NCI-H2081 treated with DMSO at 0.1 percent for 48 hours (cell line): ENCODE data around the gene MCTP2.

ENCODE experiments used
- DNase-seq: peaks from one replicate; lab custom pipeline; 2025; lab: John Stamatoyannopoulos, UW

MCTP2 gene

GRCh38 chr15:94298364-94298763 is 67.0 kb downstream of the MCTP2 start:
- no peak for DNase-seq

GRCh38 chr15:94300612-94301011 is 69.3 kb downstream of the MCTP2 start:
- no peak for DNase-seq

- no peak for DNase-seq
Measured at GRCh38 chr15:94305133-94305532, 73.8 kb downstream of the MCTP2 start.

DNA sequence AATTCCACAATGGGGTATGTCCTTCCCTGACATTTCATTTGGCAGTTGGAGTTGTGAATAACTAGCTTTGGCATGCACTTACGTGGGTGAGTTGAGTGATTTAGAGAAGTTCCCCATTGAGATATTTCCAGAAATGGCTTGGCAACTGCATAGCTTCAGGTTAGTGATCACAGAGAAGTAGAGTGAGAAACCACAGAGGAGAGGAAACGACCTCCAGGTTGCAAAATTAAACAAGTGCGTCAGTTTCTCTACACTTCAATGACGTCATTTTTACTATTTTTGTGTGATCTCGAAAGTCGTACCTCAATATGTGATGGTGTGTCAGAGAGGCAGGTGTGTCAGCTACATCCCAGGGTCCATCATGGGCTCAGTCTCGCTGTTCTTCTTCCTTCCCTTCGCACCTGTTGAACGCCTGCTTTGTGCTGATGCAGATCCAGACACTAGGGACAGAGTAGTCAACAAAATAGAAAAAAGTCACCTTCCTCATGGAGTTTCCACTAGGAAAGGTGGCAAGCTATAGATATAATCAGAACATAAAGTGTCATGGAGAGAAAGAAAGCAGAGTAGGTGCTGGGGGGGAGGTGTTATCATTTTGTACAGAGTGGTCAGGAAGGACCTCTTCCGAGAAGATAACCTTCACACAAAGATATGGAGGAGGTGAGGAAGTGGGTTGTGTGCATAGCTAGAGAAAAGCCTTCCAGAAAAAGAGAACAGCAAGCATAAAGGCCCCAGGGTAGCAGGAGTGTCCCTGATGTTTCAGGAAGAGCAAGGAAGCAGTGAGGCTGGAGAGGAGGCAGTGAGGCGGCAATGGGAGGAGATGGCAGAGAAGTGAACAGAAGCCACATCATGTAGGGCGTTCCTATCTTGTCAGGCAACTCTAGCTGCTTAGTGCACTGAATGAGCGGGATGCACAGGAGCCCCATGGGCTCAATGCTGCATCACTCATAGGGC is 75.6 kb downstream of the MCTP2 start:
- DNase-seq = no peak

DNA sequence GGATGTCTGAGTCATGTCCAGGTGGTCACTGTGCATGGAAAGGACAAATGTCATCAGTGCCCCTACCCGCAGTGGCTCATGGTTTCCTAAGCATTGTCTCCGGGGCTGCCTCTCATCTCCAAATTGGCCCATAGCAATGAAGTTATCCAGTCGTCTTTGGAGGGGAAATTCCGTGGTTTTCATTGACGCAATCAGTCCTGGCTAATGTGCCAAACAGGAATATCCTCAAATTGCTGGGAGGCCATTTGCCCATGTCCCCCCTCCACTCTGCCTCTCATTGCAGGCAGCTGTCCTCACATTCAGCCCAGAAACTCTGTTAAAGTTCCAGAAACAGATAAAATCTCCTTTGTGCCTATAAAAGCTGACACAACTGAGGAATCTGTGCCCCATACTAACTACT is 81.6 kb downstream of the MCTP2 start:
- no peak for DNase-seq

DNA sequence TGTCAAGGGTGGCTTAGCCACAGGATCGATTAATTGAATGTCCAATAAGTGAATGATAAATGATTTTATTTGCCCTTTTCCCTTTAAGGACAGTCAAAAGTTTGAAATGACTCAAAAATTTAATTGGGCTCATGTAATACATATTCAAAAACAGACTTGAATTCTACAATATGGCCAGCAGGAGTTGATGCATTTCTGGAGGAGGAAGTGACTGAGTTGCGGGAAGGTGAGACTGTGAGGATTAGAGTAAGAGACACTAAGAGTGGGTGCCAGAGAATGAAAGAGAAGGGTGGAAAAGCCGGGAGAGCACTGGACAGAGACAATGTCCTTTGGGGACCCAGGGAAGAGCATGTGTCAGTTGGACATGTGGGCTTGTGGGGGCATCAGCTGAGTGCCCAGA is 83.3 kb downstream of the MCTP2 start:
- no peak for DNase-seq

- DNase-seq = no peak
Measured at GRCh38 chr15:94317211-94317610, 85.8 kb downstream of the MCTP2 start.

- no peak for DNase-seq
Measured at GRCh38 chr15:94322141-94322540, 90.8 kb downstream of the MCTP2 start.

DNA sequence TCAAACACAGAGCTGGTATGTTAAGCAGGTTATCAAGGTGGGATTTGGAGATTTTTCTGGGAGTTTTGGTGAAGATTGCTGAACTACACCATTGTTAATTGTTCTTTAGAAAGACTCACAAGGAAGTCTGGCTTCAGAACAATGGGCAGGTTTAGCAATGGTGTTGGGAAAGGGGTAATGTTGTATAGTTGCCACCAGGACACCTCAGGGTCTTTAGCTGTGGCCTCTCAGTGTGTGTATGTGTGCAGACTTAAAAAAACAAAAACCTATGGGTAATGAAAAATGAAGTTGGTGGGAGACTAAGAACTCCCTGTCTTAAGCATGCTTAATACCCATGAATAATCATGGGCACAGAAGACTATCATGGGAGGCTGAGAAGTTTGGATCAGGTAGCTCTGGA is 91.7 kb downstream of the MCTP2 start:
- no peak for DNase-seq

- DNase-seq = peak; percentile 45
Measured at GRCh38 chr15:94324117-94324826, 92.9 kb downstream of the MCTP2 start.

GRCh38 chr15:94324835-94325767 is 93.7 kb downstream of the MCTP2 start:
- no peak for DNase-seq

GRCh38 chr15:94327356-94327936 is 96.1 kb downstream of the MCTP2 start:
- DNase-seq = peak; percentile 27

DNA sequence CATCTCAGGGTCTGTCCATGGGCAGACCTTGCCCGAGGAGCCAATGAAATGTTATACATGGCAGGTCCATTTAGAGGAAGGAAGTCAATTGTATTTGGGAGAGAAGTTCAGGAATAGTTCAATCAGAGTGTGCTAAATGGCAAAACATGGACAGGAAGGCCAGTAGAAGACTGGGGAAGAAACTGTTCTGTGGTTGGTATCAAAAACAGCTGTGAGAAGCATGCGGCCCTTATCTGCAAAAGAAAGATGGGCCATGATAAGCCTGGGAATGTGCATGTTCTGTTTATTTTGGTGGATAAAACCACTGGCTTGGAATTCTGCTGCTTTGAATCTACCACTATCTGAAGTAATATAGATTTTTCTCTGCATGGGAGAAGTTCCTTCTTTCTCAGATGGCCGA is 100.4 kb downstream of the MCTP2 start:
- no peak for DNase-seq

- DNase-seq = no peak
Measured at GRCh38 chr15:94335616-94336015, 104.3 kb downstream of the MCTP2 start.

DNA sequence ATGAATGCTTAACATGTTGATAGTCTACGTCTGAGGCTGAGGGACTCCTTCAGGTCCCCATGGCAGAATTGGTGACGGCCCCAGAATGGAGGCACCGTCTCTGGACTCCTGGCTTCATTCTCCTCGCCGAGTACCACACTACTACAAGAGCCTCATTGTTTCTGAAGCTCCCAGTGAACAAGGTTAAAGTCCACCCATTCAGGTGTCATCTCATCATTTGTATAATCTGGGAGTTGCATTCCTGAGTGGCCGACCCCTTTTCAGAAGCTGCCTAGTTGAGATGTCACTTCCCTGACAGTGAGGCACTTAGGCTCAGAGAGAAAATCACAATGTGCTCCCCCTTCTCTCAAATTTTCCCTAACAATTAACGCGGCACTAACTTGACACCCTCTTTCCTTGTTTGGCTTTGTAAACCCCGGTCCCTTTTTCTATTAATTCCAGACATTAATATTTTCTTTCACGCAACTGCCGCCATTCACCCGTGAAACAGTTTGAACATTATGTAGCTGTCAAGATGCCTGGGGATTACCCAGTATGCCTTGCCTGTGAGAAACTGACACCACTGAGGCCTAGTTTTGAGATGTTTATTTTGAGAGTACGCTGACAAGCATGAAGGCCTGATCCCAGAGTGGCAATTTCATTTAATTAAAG is 105.6 kb downstream of the MCTP2 start:
- no peak for DNase-seq

DNA sequence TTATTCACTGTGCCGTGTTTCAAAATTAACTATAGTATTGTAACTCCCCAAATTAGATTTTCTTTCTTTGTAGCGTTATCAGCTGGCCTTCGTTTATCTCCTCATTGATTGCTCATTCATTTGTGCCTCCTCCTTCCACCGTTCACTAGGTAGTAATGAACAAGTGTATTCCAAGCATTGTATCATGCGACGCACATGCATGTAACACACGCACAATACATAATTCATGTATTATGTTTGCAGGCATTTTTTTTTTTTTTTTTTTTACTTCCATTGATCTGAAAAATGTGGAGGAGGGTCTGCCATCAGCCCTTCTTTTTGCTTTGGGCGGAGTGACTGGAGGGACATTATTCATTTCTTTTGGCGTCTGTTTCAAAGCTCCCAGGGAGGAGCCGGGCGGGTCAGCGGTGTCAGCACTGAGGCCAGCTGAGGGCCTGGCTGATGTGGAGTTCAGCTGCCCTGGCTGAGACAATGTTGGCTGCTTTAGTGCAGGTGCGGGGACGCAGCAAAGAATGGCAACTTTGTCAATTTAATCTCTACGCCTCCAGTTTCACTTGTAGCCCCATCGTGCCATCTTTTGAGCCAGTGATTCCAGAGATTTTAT is 107.0 kb downstream of the MCTP2 start:
- DNase-seq = no peak

DNA sequence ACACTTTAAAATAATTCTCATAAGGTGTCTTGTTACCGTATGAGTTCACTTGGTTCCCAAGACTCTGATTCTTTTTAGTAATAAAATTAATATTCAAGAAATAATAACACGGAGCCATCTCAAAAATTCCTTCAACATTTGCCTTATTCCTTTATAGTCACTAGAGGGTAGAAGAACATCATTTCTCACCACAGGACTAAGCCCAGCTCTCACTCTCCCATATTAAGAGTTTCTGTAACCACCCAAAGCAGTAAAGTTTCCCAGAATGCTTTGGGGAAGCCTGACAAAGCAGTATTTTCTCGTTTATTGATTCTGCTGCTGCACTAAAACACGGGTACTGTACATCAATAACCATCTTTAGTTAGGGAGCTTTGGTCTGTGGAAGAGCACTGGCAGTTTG is 114.9 kb downstream of the MCTP2 start:
- no peak for DNase-seq

DNA sequence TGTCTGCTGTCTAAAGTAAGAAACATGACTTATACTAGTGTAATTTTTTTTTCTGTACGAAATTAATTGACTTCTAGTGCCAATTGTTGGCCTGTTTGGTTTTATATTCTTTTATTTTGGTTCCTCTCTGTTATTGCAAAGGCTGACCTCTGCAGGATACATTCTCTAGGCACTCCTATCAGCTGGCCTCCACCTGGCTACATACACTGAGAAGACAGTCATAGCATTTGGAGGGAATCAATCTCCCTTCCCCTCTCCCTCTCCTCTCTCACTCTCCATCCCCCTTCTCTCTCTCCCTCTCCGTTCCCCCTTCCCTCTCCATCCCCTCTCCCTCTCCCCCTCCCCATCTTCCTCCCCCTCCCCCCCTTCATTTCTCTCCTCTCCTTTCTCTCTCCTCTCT is 116.7 kb downstream of the MCTP2 start:
- no peak for DNase-seq

GRCh38 chr15:94351031-94351535 is 119.7 kb downstream of the MCTP2 start:
- DNase-seq = no peak

GRCh38 chr15:94352636-94353487 is 121.5 kb downstream of the MCTP2 start:
- DNase-seq = no peak
